GM15510 (cell line): ENCODE measurements around the gene ATP11B.

Experiments used
- POLR2A ChIP-seq: IDR thresholded peaks from 3 replicates; pipeline ENCODE4 v1.6.1; 2011; ENCODE audit warnings: borderline replicate concordance; ENCODE audit not compliant: insufficient read length; ENCODE audit errors: extremely low read depth

Gene ATP11B

GRCh38 chr3:182941719-182942118 lies 148.4 kb downstream of the ATP11B start:
- no peak for TF ChIP-seq POLR2A

- TF ChIP-seq POLR2A: no peak
Observed at GRCh38 chr3:182947888-182948287, 154.6 kb downstream of the ATP11B start.

- TF ChIP-seq POLR2A: no peak
Observed at GRCh38 chr3:182948305-182948704, 155.0 kb downstream of the ATP11B start.

DNA sequence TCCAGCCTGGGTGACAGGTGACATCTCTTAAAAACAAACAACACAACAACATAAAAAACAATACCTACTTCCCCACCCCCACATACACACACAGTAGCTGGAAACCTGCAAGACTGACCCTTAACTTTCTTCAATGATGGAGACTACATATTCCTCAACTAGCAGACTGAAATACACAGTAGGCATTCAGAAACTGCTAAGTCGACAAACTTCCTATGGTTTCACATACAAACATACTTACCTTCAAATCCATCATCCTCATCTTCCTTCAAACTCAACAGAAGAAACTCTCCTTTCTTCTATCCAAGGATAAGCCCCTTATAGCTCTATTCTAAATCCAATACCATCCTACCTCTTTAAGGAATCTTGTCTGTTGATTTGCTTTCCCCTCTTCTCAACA lies 156.4 kb downstream of the ATP11B start:
- TF ChIP-seq POLR2A: no peak

DNA sequence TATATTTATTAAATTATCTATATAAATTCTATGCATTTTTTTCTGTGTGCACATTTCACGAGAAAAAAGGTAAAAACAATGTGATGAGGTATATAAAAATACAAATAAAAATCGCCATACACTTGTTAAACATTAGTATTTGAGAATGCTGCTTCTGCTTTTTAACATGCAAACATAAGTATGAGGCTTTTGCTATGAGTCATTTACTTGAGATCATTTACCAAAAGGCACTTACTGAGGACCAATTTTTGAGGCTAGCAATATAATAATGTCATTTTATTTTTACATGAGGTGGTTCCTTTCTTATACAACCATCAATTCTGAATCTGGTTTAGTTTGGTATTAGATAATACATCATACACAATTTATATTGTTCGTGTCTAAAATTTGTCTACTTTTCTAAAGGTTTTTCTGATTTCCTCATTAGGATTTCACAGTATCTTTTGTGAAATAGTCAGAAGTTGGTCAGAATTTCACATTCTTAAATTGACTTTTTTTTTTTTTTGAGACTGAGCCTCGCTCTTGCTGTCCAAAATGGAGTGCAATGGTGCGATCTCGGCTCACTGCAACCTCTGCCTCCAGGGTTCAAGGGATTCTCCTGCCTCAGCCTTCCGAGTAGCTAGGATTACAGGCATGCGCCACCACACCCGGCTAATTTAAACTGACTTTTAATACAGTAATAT lies 161.4 kb downstream of the ATP11B start:
- no peak for TF ChIP-seq POLR2A

GRCh38 chr3:182957226-182957625 lies 163.9 kb downstream of the ATP11B start:
- TF ChIP-seq POLR2A: no peak

GRCh38 chr3:182957676-182958266 lies 164.5 kb downstream of the ATP11B start:
- TF ChIP-seq POLR2A: no peak

DNA sequence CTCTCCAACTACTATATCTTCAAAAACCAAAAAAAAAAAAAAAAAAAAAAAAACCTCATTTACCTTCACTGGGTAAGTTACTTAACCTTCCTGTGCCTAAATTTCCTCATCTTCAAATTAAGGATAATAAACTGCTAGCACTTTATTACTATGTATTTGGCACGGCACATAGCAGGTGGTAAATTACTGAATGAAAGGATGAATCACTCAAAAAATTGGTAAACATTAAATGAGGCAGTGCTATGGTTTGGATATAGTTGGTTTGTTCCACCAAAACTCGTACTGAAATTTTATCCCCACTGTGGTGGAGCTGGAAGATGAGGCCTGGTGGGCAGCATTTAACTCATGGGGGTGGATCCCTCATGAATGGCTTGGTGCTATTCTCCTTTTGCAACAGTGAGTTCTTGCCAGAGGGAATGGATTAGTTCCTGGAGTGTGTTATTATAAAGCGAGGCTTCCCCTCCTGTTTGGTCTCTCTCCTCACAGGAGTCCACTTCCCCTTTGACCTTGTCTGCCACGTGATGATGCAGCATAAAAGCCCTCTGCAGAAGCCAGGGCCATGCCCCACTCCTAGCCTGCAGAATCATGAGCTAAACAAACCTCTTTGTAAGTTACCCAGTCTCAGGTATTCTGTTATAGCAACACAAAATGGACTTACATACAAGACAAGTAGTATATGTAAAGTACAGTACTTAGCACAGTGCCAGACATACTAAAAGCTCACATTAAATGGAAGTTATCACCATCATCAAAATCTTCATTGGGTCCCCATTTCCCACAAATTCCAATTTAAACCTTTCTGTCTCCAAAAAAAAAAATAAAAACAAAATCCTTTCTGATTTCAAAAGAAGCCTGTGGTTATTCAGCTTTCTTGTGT lies 166.4 kb downstream of the ATP11B start:
- TF ChIP-seq POLR2A: no peak

GRCh38 chr3:182962166-182962565 lies 168.9 kb downstream of the ATP11B start:
- no peak for TF ChIP-seq POLR2A

DNA sequence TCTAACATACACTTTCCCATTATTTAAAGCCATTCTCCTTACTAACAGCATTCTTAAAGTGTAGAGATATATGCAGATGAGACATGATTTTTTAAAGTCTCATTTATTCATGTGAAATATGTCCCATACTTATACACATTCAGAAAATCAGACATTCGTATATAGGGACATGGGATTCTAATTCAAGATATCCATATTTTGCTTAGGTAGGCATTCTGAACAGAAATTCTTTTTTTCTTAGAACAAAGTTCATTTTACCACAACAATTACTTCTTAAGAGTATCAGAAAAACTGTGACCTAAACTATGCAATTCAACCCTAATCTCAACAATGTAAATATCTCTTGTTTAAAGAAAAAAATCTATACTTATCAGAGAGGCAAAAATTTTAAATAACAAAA lies 170.9 kb downstream of the ATP11B start:
- TF ChIP-seq POLR2A: no peak

GRCh38 chr3:182965861-182966366 lies 172.6 kb downstream of the ATP11B start:
- TF ChIP-seq POLR2A: no peak

DNA sequence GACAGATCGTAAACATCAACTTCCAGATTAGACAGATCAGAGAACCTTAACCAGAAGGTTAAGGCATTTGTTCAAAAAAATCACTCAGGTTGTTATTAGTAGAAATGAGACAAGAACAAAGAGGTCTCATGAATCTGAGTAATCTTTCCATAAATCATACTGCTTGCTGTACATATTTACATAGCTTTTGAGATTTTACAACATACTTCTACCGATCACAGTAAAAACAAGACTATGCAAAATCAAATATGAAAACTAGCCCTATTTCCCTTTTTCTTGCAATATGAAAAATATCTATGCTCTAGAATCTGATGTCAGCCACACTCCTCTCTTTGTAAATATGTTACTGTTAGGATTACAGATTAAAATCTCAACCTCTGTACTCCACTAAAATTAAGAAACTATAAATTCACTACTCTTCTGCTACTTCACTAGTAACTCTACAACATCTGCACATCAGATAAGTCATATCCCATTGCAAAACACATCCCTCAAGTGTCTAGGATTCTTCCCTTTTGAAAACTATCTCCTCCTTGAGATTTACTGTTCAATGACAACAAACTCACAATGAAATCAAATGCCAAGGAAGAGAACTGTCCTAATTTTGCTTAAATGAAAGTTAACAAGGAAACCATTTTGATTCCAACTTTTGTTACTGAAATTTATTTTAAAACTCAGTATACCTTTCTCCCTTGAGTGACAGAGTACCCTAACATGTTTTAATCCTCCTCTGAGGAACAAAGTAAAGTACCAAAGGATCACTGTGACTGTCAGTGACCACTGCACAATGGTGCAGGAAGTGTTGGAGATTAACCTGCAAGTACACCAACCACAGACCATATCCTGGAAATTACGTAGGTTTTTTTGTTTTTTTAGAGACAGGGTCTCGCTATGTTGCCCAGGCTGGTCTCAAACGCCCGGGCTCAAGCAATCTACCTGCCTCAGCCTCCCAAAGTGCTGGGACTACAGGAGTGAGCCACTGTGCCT lies 174.2 kb downstream of the ATP11B start:
- no peak for TF ChIP-seq POLR2A

GRCh38 chr3:182969277-182969676 lies 176.0 kb downstream of the ATP11B start:
- TF ChIP-seq POLR2A: no peak

DNA sequence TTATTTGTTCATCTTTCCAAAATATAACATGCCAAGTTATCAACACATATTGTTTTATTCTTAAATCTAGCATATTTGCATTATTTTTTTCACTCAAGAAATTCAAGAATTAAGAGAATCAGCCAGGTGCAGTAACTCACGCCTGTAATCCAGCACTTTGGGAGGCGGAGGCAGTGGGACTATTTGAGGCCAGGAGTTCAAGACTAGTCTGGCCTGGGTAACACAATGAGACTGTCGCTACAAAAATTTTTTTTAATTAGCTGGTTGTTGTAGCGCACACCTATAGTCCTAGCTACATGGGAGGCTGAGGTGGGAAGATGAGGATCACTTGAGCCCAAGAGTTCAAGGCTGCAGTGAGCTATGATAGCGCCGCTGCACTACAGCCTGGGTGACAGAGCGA lies 176.5 kb downstream of the ATP11B start:
- TF ChIP-seq POLR2A: no peak

- TF ChIP-seq POLR2A: no peak
Observed at GRCh38 chr3:182970811-182971418, 177.6 kb downstream of the ATP11B start.
